ENCODE results near the gene KIF16B. TPM values are rescaled to one million over a fixed set of nuclear protein-coding genes. Genes with fewer than 3 reads are reported as not detected.

Gene KIF16B
- total RNA-seq, 4 donors from 2014 or later, result 19.9 to 40.2 (median 20.5) TPM

- H3K4me1 ChIP-seq, result peaks cover 0 to 29% (median 3%) of the 10 kb centered on the region in 4 donors
- no peak for DNase-seq (ENCODE audit: low spot score in 2 of 2)
- H3K27ac ChIP-seq, result no peak overlapping the region
- H3K27me3 ChIP-seq, result no peaks in the 10 kb centered on the region
- TF ChIP-seq POLR2A (IDR thresholded peaks at IDR 0.05), result no peak
- TF ChIP-seq EP300 (IDR thresholded peaks at IDR 0.05), result no peak
- TF ChIP-seq CTCF (IDR thresholded peaks at IDR 0.05), result no peak
- peaks cover 0 to 8% (median 0%) of the 10 kb centered on the region in 3 donors for H3K36me3 ChIP-seq
- H3K9me3 ChIP-seq, result no peaks in the 10 kb centered on the region
- H3K4me3 ChIP-seq, result no peak overlapping the region
Measured at GRCh38 chr20:16555754-16556153, 17.5 kb downstream of the KIF16B start.

- peaks cover 0 to 8% (median 0%) of the 10 kb centered on the region in 3 donors for H3K36me3 ChIP-seq
- no peak for DNase-seq (ENCODE audit: low spot score in 2 of 2)
- H3K27ac ChIP-seq, result no peak overlapping the region
- TF ChIP-seq EP300 (IDR thresholded peaks at IDR 0.05) (no peak), CTCF (IDR thresholded peaks at IDR 0.05) (no peak), POLR2A (IDR thresholded peaks at IDR 0.05) (no peak)
- no peaks in the 10 kb centered on the region for H3K9me3 ChIP-seq
- H3K4me3 ChIP-seq, result no peak overlapping the region
- peaks cover 0 to 28% (median 3%) of the 10 kb centered on the region in 4 donors for H3K4me1 ChIP-seq
- 87 to 88% methylated on average over 8 to 9 of the region's 9 CpGs for WGBS, 2 donors
- no peaks in the 10 kb centered on the region for H3K27me3 ChIP-seq
Measured at GRCh38 chr20:16554766-16555543, 18.3 kb downstream of the KIF16B start.

- Histone ChIP-seq H3K27ac (no peak overlapping the region), H3K4me3 (no peak overlapping the region), H3K36me3 (peaks cover 0 to 8% (median 0%) of the 10 kb centered on the region in 3 donors), H3K9me3 (no peaks in the 10 kb centered on the region), H3K4me1 (peaks cover 0 to 28% (median 3%) of the 10 kb centered on the region in 4 donors), H3K27me3 (no peaks in the 10 kb centered on the region)
- 84 to 92% methylated on average over 5 of the region's 7 CpGs for WGBS, 2 donors
- DNase-seq (ENCODE audit: low spot score in 2 of 2), result no peak
- no peak for TF ChIP-seq CTCF (IDR thresholded peaks at IDR 0.05)
Measured at GRCh38 chr20:16553684-16554083, 19.6 kb downstream of the KIF16B start.

GRCh38 chr20:16553101-16553500 is 20.1 kb downstream of the KIF16B start:
- peaks cover 0 to 28% (median 3%) of the 10 kb centered on the region in 4 donors for H3K4me1 ChIP-seq
- no peak for DNase-seq (ENCODE audit: low spot score in 2 of 2)
- H3K9me3 ChIP-seq, result no peaks in the 10 kb centered on the region
- H3K27ac ChIP-seq, result no peak overlapping the region
- no peak overlapping the region for H3K4me3 ChIP-seq
- 72 to 75% methylated on average over 5 of the region's 5 CpGs for WGBS, 2 donors
- H3K27me3 ChIP-seq, result no peaks in the 10 kb centered on the region
- TF ChIP-seq EP300 (IDR thresholded peaks at IDR 0.05), result no peak
- no peak for TF ChIP-seq CTCF (IDR thresholded peaks at IDR 0.05)
- TF ChIP-seq POLR2A (IDR thresholded peaks at IDR 0.05), result no peak
- peaks cover 0 to 8% (median 0%) of the 10 kb centered on the region in 3 donors for H3K36me3 ChIP-seq

GRCh38 chr20:16552015-16552414 is 21.2 kb downstream of the KIF16B start:
- 73 to 78% methylated on average over 5 of the region's 5 CpGs for WGBS, 2 donors
- Histone ChIP-seq H3K27ac (no peak overlapping the region), H3K4me3 (no peak overlapping the region), H3K27me3 (no peaks in the 10 kb centered on the region), H3K36me3 (peaks cover 0 to 8% (median 0%) of the 10 kb centered on the region in 3 donors), H3K4me1 (peaks cover 0 to 28% (median 3%) of the 10 kb centered on the region in 4 donors), H3K9me3 (no peaks in the 10 kb centered on the region)
- DNase-seq (ENCODE audit: low spot score in 2 of 2), result no peak
- TF ChIP-seq POLR2A (IDR thresholded peaks at IDR 0.05) (no peak), EP300 (IDR thresholded peaks at IDR 0.05) (no peak), CTCF (IDR thresholded peaks at IDR 0.05) (no peak)
